IPS DF 6.9 (cell line): ENCODE data around the gene HECW1.

Source experiments
- DNase-seq: peaks from one replicate; pipeline ENCODE4 v3.0.0-alpha.2; 2013; ENCODE audit warnings: low read depth, low spot score
- H3K27ac ChIP-seq: one replicate; pipeline ENCODE4 v1.5.1; 2013; ENCODE audit warnings: low read length, control low read depth
- H3K27me3 ChIP-seq: 2 replicates; pipeline ENCODE4 v1.6.1; 2013; ENCODE audit warnings: mild to moderate bottlenecking, low read length; ENCODE audit not compliant: control insufficient read depth, insufficient read depth
- H3K36me3 ChIP-seq: 2 replicates; pipeline ENCODE4 v1.6.1; 2013; ENCODE audit warnings: low read length; ENCODE audit not compliant: control insufficient read depth, insufficient read depth
- H3K4me1 ChIP-seq: 2 replicates; pipeline ENCODE4 v1.6.1; 2013; ENCODE audit warnings: low read length; ENCODE audit not compliant: control insufficient read depth, insufficient read depth
- H3K4me3 ChIP-seq: 2 replicates; pipeline ENCODE4 v1.5.1; 2013; ENCODE audit warnings: mild to moderate bottlenecking, low read length
- H3K9me3 ChIP-seq: 2 replicates; pipeline ENCODE4 v1.6.1; 2013; ENCODE audit warnings: low read length, inconsistent platforms; ENCODE audit not compliant: control insufficient read depth, insufficient read depth
- WGBS: extraction: QIAGEN DNeasy Blood & Tissue Kit; methylation state at CpG from one replicate; pipeline ENCODE4 v1.1.7; 2013; ENCODE audit warnings: mixed read lengths, missing lambda C conversion rate; ENCODE audit not compliant: insufficient read length, insufficient coverage; 5-methylcytosine and 5-hydroxymethylcytosine counted together

HECW1 gene

GRCh38 chr7:43522406-43523156 lies 410.1 kb downstream of the HECW1 start:
- Histone ChIP-seq H3K4me3 (no peak overlapping the region), H3K27me3 (no peaks in the 10 kb centered on the region), H3K4me1 (no peaks in the 10 kb centered on the region), H3K36me3 (no peaks in the 10 kb centered on the region), H3K27ac (no peak overlapping the region), H3K9me3 (no peaks in the 10 kb centered on the region)
- no CpG with 5 or more reads among the region's 8 CpGs for WGBS
- no peak for DNase-seq

DNA sequence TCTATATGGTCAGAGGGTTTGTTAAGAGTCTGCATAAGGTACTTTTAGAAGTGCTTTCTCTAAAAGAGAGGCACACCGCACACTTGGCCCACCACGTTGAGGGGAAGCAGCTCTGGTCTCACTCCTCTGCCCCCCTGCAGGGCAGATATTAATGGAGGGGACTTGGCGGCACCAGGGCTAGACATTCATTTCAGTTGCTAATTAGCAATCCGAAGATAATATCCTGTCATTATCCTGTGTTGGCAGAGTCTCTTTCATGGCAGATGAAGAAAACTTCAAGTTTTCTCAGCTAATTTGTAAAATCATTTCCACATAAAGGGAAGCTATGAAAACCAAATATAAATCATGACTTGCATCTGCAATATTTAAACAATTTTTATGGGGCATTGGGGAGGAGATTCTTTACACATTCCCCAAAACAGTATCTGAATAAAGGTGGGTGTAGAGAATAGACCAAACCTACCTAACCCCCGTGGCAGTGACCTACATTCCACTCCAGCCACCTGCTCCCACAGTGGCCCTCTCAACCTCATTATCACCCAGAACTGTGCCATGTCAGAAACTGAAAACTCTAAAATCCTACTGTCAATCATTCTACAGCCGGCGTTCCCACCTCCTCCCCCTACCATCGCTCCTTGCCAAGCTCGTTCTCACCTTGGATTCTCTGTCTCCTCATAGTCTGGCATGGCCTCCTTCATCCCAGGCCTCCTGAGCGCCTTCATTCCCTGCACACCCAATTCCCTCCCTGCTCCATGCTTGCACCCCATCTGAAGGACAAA lies 416.3 kb downstream of the HECW1 start:
- Histone ChIP-seq H3K4me3 (no peak overlapping the region), H3K27ac (no peak overlapping the region), H3K4me1 (no peaks in the 10 kb centered on the region), H3K9me3 (no peaks in the 10 kb centered on the region), H3K27me3 (no peaks in the 10 kb centered on the region), H3K36me3 (no peaks in the 10 kb centered on the region)
- no peak for DNase-seq
- no CpG with 5 or more reads among the region's 10 CpGs for WGBS

DNA sequence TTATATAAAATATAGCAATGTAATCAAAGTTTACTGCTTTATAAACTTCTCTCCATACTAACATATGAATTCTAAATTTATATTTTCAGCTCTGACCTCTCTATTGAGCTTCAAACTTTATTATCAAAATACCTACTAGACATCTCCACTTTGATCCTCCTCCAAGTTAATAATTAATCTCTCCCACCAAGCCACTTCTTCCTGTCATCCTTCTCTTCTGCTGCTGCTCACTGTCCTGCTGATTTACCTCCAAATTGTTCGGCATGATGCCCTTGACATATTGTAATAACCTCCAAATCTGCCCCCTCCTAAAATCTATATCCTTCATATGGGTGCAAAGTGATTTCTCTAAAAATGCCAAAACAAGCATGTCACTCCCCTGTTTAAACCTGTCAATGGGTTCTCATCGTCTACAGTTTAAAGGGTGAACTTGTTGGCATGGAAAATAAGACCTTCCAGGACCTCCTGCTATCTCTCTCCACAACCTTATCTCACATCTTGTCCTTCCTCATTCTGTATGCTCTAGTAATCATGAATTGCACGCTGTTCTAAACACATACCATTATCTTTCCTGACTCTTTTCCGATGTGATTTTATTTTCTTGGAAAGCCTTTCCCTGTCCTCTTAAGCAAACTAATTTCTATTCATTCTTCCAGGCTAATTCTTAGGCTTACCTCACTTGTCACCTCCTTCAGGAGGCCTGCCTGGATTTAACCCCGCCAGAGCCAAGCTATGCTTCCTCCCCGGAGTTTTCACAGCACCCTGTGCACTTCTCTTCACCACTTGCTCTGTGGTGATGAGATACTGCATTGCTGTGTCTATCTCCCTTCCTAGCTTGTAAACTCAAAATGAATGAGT lies 418.3 kb downstream of the HECW1 start:
- no peaks in the 10 kb centered on the region for H3K36me3 ChIP-seq
- H3K4me3 ChIP-seq = no peak overlapping the region
- DNase-seq = no peak
- no peaks in the 10 kb centered on the region for H3K27me3 ChIP-seq
- H3K9me3 ChIP-seq = no peaks in the 10 kb centered on the region
- no peaks in the 10 kb centered on the region for H3K4me1 ChIP-seq
- WGBS = no CpG with 5 or more reads among the region's 6 CpGs
- no peak overlapping the region for H3K27ac ChIP-seq

- H3K4me1 ChIP-seq = no peaks in the 10 kb centered on the region; the same call in 1 of the 2 replicates
- H3K27ac ChIP-seq = no peak overlapping the region
- no peaks in the 10 kb centered on the region for H3K9me3 ChIP-seq
- WGBS = no CpG with 5 or more reads among the region's 9 CpGs
- H3K27me3 ChIP-seq = no peaks in the 10 kb centered on the region
- no peak for DNase-seq
- H3K4me3 ChIP-seq = no peak overlapping the region
- H3K36me3 ChIP-seq = no peaks in the 10 kb centered on the region
Measured at GRCh38 chr7:43531700-43532099, 419.3 kb downstream of the HECW1 start.

- no peak for DNase-seq
Measured at GRCh38 chr7:43533801-43534479, 421.5 kb downstream of the HECW1 start.

DNA sequence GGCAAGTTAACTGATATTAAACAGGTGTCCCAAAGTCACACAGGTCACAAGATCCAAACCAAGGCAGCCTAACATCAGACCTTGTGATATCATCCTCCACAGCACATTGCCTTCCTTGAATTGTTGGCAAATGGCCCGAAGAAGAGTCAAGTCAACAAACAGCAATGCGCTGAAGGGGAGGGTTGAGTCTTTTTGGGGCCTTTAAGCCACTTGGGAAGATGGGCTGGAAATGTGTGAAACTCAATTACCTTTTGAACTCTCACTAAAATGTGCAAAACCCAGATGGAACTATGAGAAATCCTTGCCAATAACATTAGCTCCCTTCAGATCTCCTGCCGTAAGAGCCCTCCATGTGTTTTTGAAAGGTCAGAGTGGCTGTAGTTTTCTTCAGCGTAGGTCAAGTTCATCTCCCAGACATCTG lies 422.6 kb downstream of the HECW1 start:
- Histone ChIP-seq H3K4me1 (no peaks in the 10 kb centered on the region; the same call in 1 of the 2 replicates), H3K27me3 (no peaks in the 10 kb centered on the region), H3K4me3 (no peak overlapping the region), H3K36me3 (no peaks in the 10 kb centered on the region), H3K9me3 (no peaks in the 10 kb centered on the region), H3K27ac (no peak overlapping the region)
- no peak for DNase-seq
- no CpG with 5 or more reads among the region's 4 CpGs for WGBS

More at GRCh38 chr7:43533801-43534479, 421.5 kb downstream of the HECW1 start:
- WGBS = no CpG with 5 or more reads among the region's 6 CpGs
- H3K27me3 ChIP-seq = no peaks in the 10 kb centered on the region
- H3K27ac ChIP-seq = no peak overlapping the region
- no peaks in the 10 kb centered on the region for H3K36me3 ChIP-seq
- H3K9me3 ChIP-seq = no peaks in the 10 kb centered on the region
- H3K4me3 ChIP-seq = no peak overlapping the region
- H3K4me1 ChIP-seq = no peaks in the 10 kb centered on the region; the same call in 1 of the 2 replicates

GRCh38 chr7:43535810-43536585 lies 423.6 kb downstream of the HECW1 start:
- DNase-seq = no peak
- H3K4me3 ChIP-seq = no peak overlapping the region

GRCh38 chr7:43536773-43537172 lies 424.3 kb downstream of the HECW1 start:
- Histone ChIP-seq H3K36me3 (no peaks in the 10 kb centered on the region), H3K27ac (no peak overlapping the region), H3K9me3 (no peaks in the 10 kb centered on the region), H3K4me1 (no peaks in the 10 kb centered on the region; the same call in 1 of the 2 replicates), H3K27me3 (no peaks in the 10 kb centered on the region), H3K4me3 (no peak overlapping the region)
- DNase-seq = no peak
- WGBS = no CpG with 5 or more reads among the region's 15 CpGs

More at GRCh38 chr7:43535810-43536585, 423.6 kb downstream of the HECW1 start:
- H3K27ac ChIP-seq = no peak overlapping the region
- no peaks in the 10 kb centered on the region for H3K27me3 ChIP-seq
- no peaks in the 10 kb centered on the region; the same call in 1 of the 2 replicates for H3K4me1 ChIP-seq
- no CpG with 5 or more reads among the region's 6 CpGs for WGBS
- no peaks in the 10 kb centered on the region for H3K36me3 ChIP-seq
- H3K9me3 ChIP-seq = no peaks in the 10 kb centered on the region

DNA sequence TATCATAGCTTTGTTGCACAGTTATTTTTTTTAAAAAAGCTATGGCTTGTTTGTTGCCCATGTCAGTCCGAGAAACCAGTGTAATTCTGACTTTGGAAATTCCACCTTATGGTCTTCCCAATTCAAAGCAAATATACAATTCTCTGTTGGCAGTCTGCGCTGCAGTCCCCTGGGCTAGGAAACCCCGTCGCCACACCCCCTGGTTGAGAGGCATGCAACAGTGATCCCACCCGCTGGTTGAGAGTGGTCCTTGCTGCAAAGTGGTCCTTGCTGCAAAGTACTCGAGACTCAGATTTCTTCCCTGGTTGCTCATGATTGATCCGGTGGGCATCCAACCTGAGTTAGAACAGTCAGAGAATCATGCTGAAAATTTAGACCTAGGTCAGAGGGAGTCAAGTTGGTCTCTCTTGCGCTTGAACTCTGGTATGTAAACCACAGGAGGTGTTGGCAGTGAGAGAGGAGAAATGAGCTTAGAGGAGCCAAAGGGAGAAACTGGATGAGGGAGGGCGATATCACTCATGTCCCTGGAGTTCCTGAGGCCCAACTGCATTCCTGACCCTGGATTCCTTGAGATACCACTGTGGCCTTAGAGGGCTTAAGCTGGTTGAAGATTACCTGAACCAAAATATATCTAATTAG lies 425.4 kb downstream of the HECW1 start:
- Histone ChIP-seq H3K36me3 (no peaks in the 10 kb centered on the region), H3K4me1 (no peaks in the 10 kb centered on the region; the same call in 1 of the 2 replicates), H3K27me3 (no peaks in the 10 kb centered on the region), H3K27ac (no peak overlapping the region), H3K9me3 (no peaks in the 10 kb centered on the region), H3K4me3 (no peak overlapping the region)
- no peak for DNase-seq
- no CpG with 5 or more reads among the region's 9 CpGs for WGBS
